K562 (cell line): ENCODE measurements around the gene ACP1. TPM values are rescaled to one million over a fixed set of nuclear protein-coding genes. Genes with fewer than 3 reads are reported as not detected.
A peak's percentile ranks its signal among the peaks of the same experiment; 100 is the strongest.

Experiments used
- ATAC-seq: fragments of 200-7000 bp; cut with Tn5 transposase; 3 replicates; pipeline ENCODE4 v1.9.1; 2020; ENCODE audit warnings: moderate library complexity
- Bru-seq: library from RNA; stranded (reverse); fragments of 400-500 nt; gene quantifications from one replicate; lab custom pipeline; 2021; lab: Mats Ljungman, UMichigan
- BruChase-seq, 2 experiments: library from RNA; stranded (reverse); fragments of 400-500 nt; gene quantifications; one replicate each; lab custom pipeline; 2021; lab: Mats Ljungman, UMichigan
- BruUV-seq: library from RNA; stranded (reverse); fragments of 400-500 nt; replicated peaks from 2 replicates; lab custom pipeline; 2021; lab: Mats Ljungman, UMichigan
- CTCF ChIA-PET: fragments of 300-600 bp; formaldehyde crosslinking; extraction: SDS; loops from one replicate; lab custom pipeline; 2021; ENCODE audit warnings: low intra/inter-chr PET ratio; lab: Yijun Ruan, JAX
- POLR2A ChIA-PET: fragments of 300-600, 350-650 bp; sonication (Branson Sonifier 250); formaldehyde crosslinking; extraction: SDS; loops from one replicate; lab custom pipeline; 2021; ENCODE audit warnings: antibody characterized with exemption, inconsistent platforms; lab: Yijun Ruan, JAX
- DNase-seq, 4 experiments: peaks; one replicate each; pipeline versions ENCODE4 v3.0.0 to v3.0.0-alpha.2; 2011 to 2018; ENCODE audit warnings: low spot score in 3 of 4, mixed read lengths in 3 of 4; ENCODE audit errors: extremely low read depth in 1 of 4
- FAIRE-seq: peaks from 2 replicates; lab custom pipeline; 2011; peaks lifted over from hg19 to GRCh38; lab: Jason Lieb, UNC
- H2AFZ ChIP-seq: 2 replicates; pipeline ENCODE4 v1.6.0; 2011; ENCODE audit warnings: low read depth, low read length, control low read depth, inconsistent platforms
- H3K27ac ChIP-seq: fragments of 200-600 bp; 3 replicates; pipeline ENCODE4 v1.8.0; 2011; ENCODE audit warnings: low read depth, mild to moderate bottlenecking, control low read depth, inconsistent platforms, low read length, moderate library complexity, mixed read lengths; ENCODE audit errors: extremely low read depth
- H3K27me3 ChIP-seq, 2 experiments: fragments of 300-600 bp in 1 of 2; 2 replicates in 1 of 2; 3 replicates in 1 of 2; pipeline versions ENCODE4 v1.6.0 to v1.8.0; 2011; ENCODE audit warnings: inconsistent platforms in 2 of 2, low read length in 2 of 2, mild to moderate bottlenecking in 1 of 2, mixed read lengths in 1 of 2, moderate library complexity in 1 of 2; ENCODE audit not compliant: control insufficient read depth in 2 of 2, insufficient read depth in 2 of 2
- H3K36me3 ChIP-seq: fragments of 300-600 bp; 3 replicates; pipeline ENCODE4 v1.8.0; 2011; ENCODE audit warnings: mild to moderate bottlenecking, low read length, inconsistent platforms; ENCODE audit not compliant: control insufficient read depth, insufficient read depth
- H3K4me1 ChIP-seq, 2 experiments: fragments of 200-600 bp in 1 of 2; replicated peaks in 1 of 2; 2 replicates in 1 of 2; 3 replicates in 1 of 2; pipeline versions ENCODE4 v1.5.1 to v1.8.0; 2011; ENCODE audit warnings: inconsistent platforms in 2 of 2, low read length in 2 of 2, mild to moderate bottlenecking in 1 of 2, mixed read lengths in 1 of 2, moderate library complexity in 1 of 2; ENCODE audit not compliant: control insufficient read depth in 2 of 2, insufficient read depth in 2 of 2
- H3K4me2 ChIP-seq: 2 replicates; pipeline ENCODE4 v1.6.1; 2011; ENCODE audit warnings: low read length, control low read depth, inconsistent platforms, mixed read lengths; ENCODE audit not compliant: insufficient read depth
- H3K4me3 ChIP-seq: fragments of 200-600 bp; sonication (generic), shearing (Covaris generic); 2 replicates; pipeline ENCODE4 v1.5.1; 2016; ENCODE audit warnings: control low read depth, inconsistent platforms
- H3K79me2 ChIP-seq: fragments of 200-600 bp; 3 replicates; pipeline ENCODE4 v1.8.0; 2011; ENCODE audit warnings: low read length, inconsistent platforms; ENCODE audit not compliant: control insufficient read depth, insufficient read depth
- H3K9ac ChIP-seq, 2 experiments: 2 replicates each; pipeline versions ENCODE4 v1.6.0 to v1.6.1; 2011; ENCODE audit warnings: low read depth in 2 of 2, low read length in 2 of 2, control low read depth in 1 of 2, inconsistent platforms in 1 of 2, mild to moderate bottlenecking in 1 of 2, mixed read lengths in 1 of 2; ENCODE audit not compliant: insufficient read depth in 1 of 2
- H3K9me1 ChIP-seq: one replicate; pipeline ENCODE4 v1.6.0; 2011; ENCODE audit warnings: inconsistent platforms, mild to moderate bottlenecking, low read length, moderate library complexity; ENCODE audit not compliant: control insufficient read depth, insufficient read depth
- H3K9me3 ChIP-seq: replicated peaks from 2 replicates; pipeline ENCODE4 v1.5.1; 2011; ENCODE audit warnings: low read depth, low read length, inconsistent platforms; ENCODE audit not compliant: control insufficient read depth, insufficient read depth
- H4K20me1 ChIP-seq: replicated peaks from 2 replicates; pipeline ENCODE4 v1.6.1; 2011; ENCODE audit warnings: low read length, inconsistent platforms, mixed read lengths; ENCODE audit not compliant: control insufficient read depth, insufficient read depth
- DMBX1 ChIP-seq: fragments of 250-450 bp; sonication (Bioruptor Pico); IDR thresholded peaks from 2 replicates; pipeline ENCODE4 v1.8.0; 2022; ENCODE audit warnings: inconsistent platforms, mild to moderate bottlenecking, moderate library complexity, borderline replicate concordance
- EP300 ChIP-seq: IDR thresholded peaks from 2 replicates; pipeline ENCODE4 v1.6.1; 2012; ENCODE audit warnings: low read length, improper control_type of control experiment
- FOXP1 ChIP-seq: sonication (generic); formaldehyde crosslinking; IDR thresholded peaks from 2 replicates; pipeline ENCODE4 v1.8.0; 2022; ENCODE audit warnings: mild to moderate bottlenecking, missing genetic modification reagents
- HSF4 ChIP-seq: fragments of 250-450 bp; sonication (Bioruptor Pico); IDR thresholded peaks from 2 replicates; pipeline ENCODE4 v2.1.2; 2022; ENCODE audit warnings: mild to moderate bottlenecking, moderate library complexity, borderline replicate concordance
- KDM2B ChIP-seq: fragments of 250-450 bp; sonication (Bioruptor Pico); IDR thresholded peaks from 2 replicates; pipeline ENCODE4 v1.8.0; 2021; ENCODE audit warnings: mild to moderate bottlenecking, moderate library complexity
- KDM5B ChIP-seq: fragments of 200-600 bp; sonication (generic); IDR thresholded peaks from 2 replicates; pipeline ENCODE4 v1.6.1; 2012; ENCODE audit warnings: low read depth, mild to moderate bottlenecking, moderate library complexity, low read length, control low read depth, inconsistent platforms; ENCODE audit not compliant: insufficient replicate concordance
- LCOR ChIP-seq: sonication (generic); formaldehyde crosslinking; IDR thresholded peaks from 2 replicates; pipeline ENCODE4 v1.8.0; 2022; ENCODE audit warnings: mild to moderate bottlenecking, missing genetic modification reagents
- MAFK ChIP-seq: IDR thresholded peaks from 2 replicates; pipeline ENCODE4 v1.6.1; 2011; ENCODE audit warnings: low read length, improper control_type of control experiment
- NR2C1 ChIP-seq, 2 experiments: fragments of 450-650 bp; IDR thresholded peaks; 2 replicates each; pipeline ENCODE4 v1.6.1; 2017; ENCODE audit warnings: mild to moderate bottlenecking in 2 of 2, antibody characterized with exemption in 1 of 2, inconsistent platforms in 1 of 2, missing compliant biosample characterization in 1 of 2, missing genetic modification characterization in 1 of 2
- SMARCA5 ChIP-seq: fragments of 450-650 bp; IDR thresholded peaks from 2 replicates; pipeline ENCODE4 v1.6.1; 2016
- ZFP30 ChIP-seq: fragments of 250-450 bp; sonication (Bioruptor Pico); IDR thresholded peaks from 2 replicates; pipeline ENCODE4 v1.8.0; 2022; ENCODE audit warnings: moderate library complexity, mild to moderate bottlenecking, inconsistent platforms, borderline replicate concordance
- ZKSCAN3 ChIP-seq: fragments of 250-450 bp; sonication (Bioruptor Pico); IDR thresholded peaks from 2 replicates; pipeline ENCODE4 v1.4.0; 2020
- ZNF79 ChIP-seq: fragments of 250-450 bp; sonication (Bioruptor Pico); IDR thresholded peaks from 2 replicates; pipeline ENCODE4 v1.4.0; 2020; ENCODE audit warnings: low read depth, mild to moderate bottlenecking, moderate library complexity
- WGBS: fragments of 100-300 bp; shearing (Covaris generic); methylation state at CpG from one replicate; pipeline ENCODE4 v1.1.6; 2016; ENCODE audit warnings: low coverage, mixed read lengths; ENCODE audit not compliant: insufficient coverage; ENCODE audit errors: missing lambda C conversion rate; 5-methylcytosine and 5-hydroxymethylcytosine counted together
- in situ Hi-C: fragments of 300-500 bp; cut with MboI; formaldehyde crosslinking; loops from 4 replicates; pipeline ENCODE4 v1.15.0; 2018; ENCODE audit warnings: inconsistent platforms, mixed read lengths
- intact Hi-C: fragments of 100-400 bp; cut with micrococcal nuclease; formaldehyde crosslinking; loops from 2 replicates; pipeline ENCODE4 v1.14.2; 2022
- long read RNA-seq, 3 experiments: library from polyadenylated mRNA in 2 of 3; library from RNA in 1 of 3; unstranded in 2 of 3; stranded (forward) in 1 of 3; transcript quantifications; one replicate each; pipeline ENCODE4 v2.0.0, GENCODE V29; 2019 to 2022
- polyA minus RNA-seq, 3 experiments: library from RNA; depleted of rRNA, polyadenylated mRNA; stranded (reverse); fragments of >200 nt; gene quantifications; 2 replicates each; pipeline ENCODE4 v1.2.3, GENCODE V29; 2011
- polyA plus RNA-seq, 8 experiments: library from polyadenylated mRNA; depleted of rRNA in 4 of 8; stranded (reverse) in 5 of 8; unstranded in 3 of 8; fragments of >200 nt; fragmentation: Nextera tagmentation in 2 of 8; fragmentation: Illumina TruSeq in 1 of 8; extraction: Ambion mirVana in 2 of 8; extraction: Trizol in 1 of 8; gene quantifications; 2 replicates each; pipeline versions ENCODE4 v1.2.1 to v1.2.3, GENCODE V29; 2011 to 2014; ENCODE audit warnings: inconsistent platforms in 1 of 8, missing spikeins in 1 of 8
- total RNA-seq, 7 experiments: library from RNA; depleted of rRNA in 6 of 7; stranded (reverse); fragments of >200 nt in 6 of 7; fragmentation: Illumina TruSeq in 2 of 7; extraction: Trizol in 2 of 7; gene quantifications; 2 replicates each; pipeline versions ENCODE4 v1.2.1 to v1.2.3, GENCODE V29; 2011 to 2021; ENCODE audit warnings: low replicate concordance in 1 of 7
- TF ChIP-seq, protein P1 (sequence below): fragments of 450-650 bp; formaldehyde crosslinking; IDR thresholded peaks from 2 replicates; pipeline ENCODE4 v1.4.0; 2022; ENCODE audit warnings: missing genetic modification characterization

ACP1 gene
- 59.4 and 126 TPM in 2 replicates for total RNA-seq (2011; cell fraction: chromatin; rRNA removed; ENCODE audit: low replicate concordance)
- 43.5 and 61.5 TPM in 2 replicates for total RNA-seq (2011; cell fraction: nucleolus; rRNA removed)
- total RNA-seq (2011; cell fraction: nucleoplasm; rRNA removed), result 88.2 and 151 TPM in 2 replicates
- 148 and 153 TPM in 2 replicates for total RNA-seq (2014; rRNA removed)
- total RNA-seq (2014; rRNA removed; fragmentation: Illumina TruSeq; extraction: Trizol), result 161 and 172 TPM in 2 replicates
- 136 and 148 TPM in 2 replicates for total RNA-seq (2015; rRNA removed; fragmentation: Illumina TruSeq; extraction: Trizol)
- total RNA-seq (2021), result 135 and 139 TPM in 2 replicates
- polyA plus RNA-seq (2011; rRNA removed), result 184 and 199 TPM in 2 replicates
- polyA plus RNA-seq (2011; cell fraction: cytosol; rRNA removed), result 68.2 and 129 TPM in 2 replicates
- polyA plus RNA-seq (2011; cell fraction: nucleus; rRNA removed), result 136 and 174 TPM in 2 replicates
- polyA plus RNA-seq (2012), result 140 and 147 TPM in 2 replicates
- polyA plus RNA-seq (2014; fragmentation: Illumina TruSeq; extraction: Trizol), result 187 and 189 TPM in 2 replicates
- 100 to 1,000 TPM; 450 to 493 TPM for polyA plus RNA-seq (2014; fragmentation: Nextera tagmentation; extraction: Ambion mirVana)
- 195 and 220 TPM in 2 replicates for polyA plus RNA-seq (2014; rRNA removed)
- polyA minus RNA-seq (2011; rRNA and poly(A)+ RNA removed), result 138 and 151 TPM in 2 replicates
- polyA minus RNA-seq (2011; cell fraction: cytosol; rRNA and poly(A)+ RNA removed), result 77.9 and 112 TPM in 2 replicates
- polyA minus RNA-seq (2011; cell fraction: nucleus; rRNA and poly(A)+ RNA removed), result 89.1 and 145 TPM in 2 replicates
- Bru-seq, nascent RNA, result percentile 97 among the genes with signal in this experiment
- BruChase-seq, experiment 1, labeled RNA remaining after a 2-hour chase, result percentile 97 among the genes with signal in this experiment
- percentile 96 among the genes with signal in this experiment for BruChase-seq, experiment 2, labeled RNA remaining after a 6-hour chase
- long read RNA-seq, experiment 1, transcript ACP1-206 (5 exons, 689 nt), result minor isoform, 8 of 548 reads
- long read RNA-seq, experiment 1, transcript ACP1-209 (7 exons, 577 nt), result minor isoform, 21 of 548 reads
- long read RNA-seq, experiment 1, transcript ACP1-201 (6 exons, 1,549 nt), result major isoform, 390 of 548 reads
- long read RNA-seq, experiment 1, transcript ACP1-202 (6 exons, 1,552 nt), result minor isoform, 76 of 548 reads
- long read RNA-seq, experiment 1, partial matches to known transcripts, result 13 of 548 reads
- long read RNA-seq, experiment 1, other reads (novel, unspliced or antisense), result 32 of 548 reads
- long read RNA-seq, experiment 2, transcript ACP1-201 (6 exons, 1,549 nt), result major isoform, 107 of 156 reads
- long read RNA-seq, experiment 2, transcript ACP1-202 (6 exons, 1,552 nt), result minor isoform, 13 of 156 reads
- long read RNA-seq, experiment 2, partial matches to known transcripts, result 26 of 156 reads
- long read RNA-seq, experiment 2, other reads (novel, unspliced or antisense), result 3 of 156 reads
- long read RNA-seq, experiment 3, transcript ACP1-201 (6 exons, 1,549 nt), result major isoform, 206 of 257 reads
- long read RNA-seq, experiment 3, transcript ACP1-202 (6 exons, 1,552 nt), result minor isoform, 24 of 257 reads
- long read RNA-seq, experiment 3, partial matches to known transcripts, result 4 of 257 reads
- long read RNA-seq, experiment 3, other reads (novel, unspliced or antisense), result 14 of 257 reads

- no peaks in the 10 kb centered on the region; a peak in 1 of 5 replicates for H3K27me3 ChIP-seq
- peaks cover 31% of the 10 kb centered on the region; the same call in 2 of the 3 replicates for H3K36me3 ChIP-seq
- TSS peak; percentile 49 for BruUV-seq
- in situ Hi-C loops, result no loop called here
- ChIA-PET POLR2A (no interaction called here), CTCF (no interaction called here)
- H3K4me3 ChIP-seq, result peak within 1 kb of the TSS; percentile 83
- H2AFZ ChIP-seq, result peak within 1 kb of the TSS; percentile 96
- H3K4me2 ChIP-seq, result peak within 1 kb of the TSS; percentile 96
- WGBS, result 2% methylated on average over 42 of the region's 73 CpGs
- H3K9me3 ChIP-seq, result no peaks in the 10 kb centered on the region
- peak; percentile 90 for FAIRE-seq
- H3K9ac ChIP-seq, result peak within 1 kb of the TSS; percentile 86 to 95
- H3K79me2 ChIP-seq, result peaks cover 53% of the 10 kb centered on the region
- ATAC-seq, result peak; percentile 94
- peaks cover 28% of the 10 kb centered on the region for H4K20me1 ChIP-seq
- H3K27ac ChIP-seq, result peak within 1 kb of the TSS; percentile 93
- intact Hi-C loops, result no loop called here
- peaks cover 8% of the 10 kb centered on the region for H3K9me1 ChIP-seq
- DNase-seq, result peak; percentile 96 to 97 (median 96)
- H3K4me1 ChIP-seq, result peaks cover 13 to 27% of the 10 kb centered on the region in 2 experiments; a peak in 4 of 5 replicates
- TF ChIP-seq KDM5B (peak; percentile 90), LCOR (CRISPR knock-in tag) (no peak), ZFP30 (CRISPR knock-in tag) (no peak), ZNF79 (CRISPR knock-in tag) (no peak), FOXP1 (CRISPR knock-in tag) (no peak), EP300 (no peak), DMBX1 (no peak), KDM2B (CRISPR knock-in tag) (no peak), SMARCA5 (no peak), ZKSCAN3 (CRISPR knock-in tag) (no peak), NR2C1 (IDR thresholded peaks at IDR 0.05) (no peak), NR2C1 (tag; IDR thresholded peaks at IDR 0.05) (no peak), HSF4 (no peak), MAFK (no peak)
- TF ChIP-seq, protein P1, sequence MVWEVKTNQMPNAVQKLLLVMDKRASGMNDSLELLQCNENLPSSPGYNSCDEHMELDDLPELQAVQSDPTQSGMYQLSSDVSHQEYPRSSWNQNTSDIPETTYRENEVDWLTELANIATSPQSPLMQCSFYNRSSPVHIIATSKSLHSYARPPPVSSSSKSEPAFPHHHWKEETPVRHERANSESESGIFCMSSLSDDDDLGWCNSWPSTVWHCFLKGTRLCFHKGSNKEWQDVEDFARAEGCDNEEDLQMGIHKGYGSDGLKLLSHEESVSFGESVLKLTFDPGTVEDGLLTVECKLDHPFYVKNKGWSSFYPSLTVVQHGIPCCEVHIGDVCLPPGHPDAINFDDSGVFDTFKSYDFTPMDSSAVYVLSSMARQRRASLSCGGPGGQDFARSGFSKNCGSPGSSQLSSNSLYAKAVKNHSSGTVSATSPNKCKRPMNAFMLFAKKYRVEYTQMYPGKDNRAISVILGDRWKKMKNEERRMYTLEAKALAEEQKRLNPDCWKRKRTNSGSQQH (CRISPR knock-in tag), result no peak
Observed at GRCh38 chr2:264493-265468, at the start of gene ACP1. ACP1 (plus strand) TSS chr2:264947; CDS start chr2:264965, 18 bp downstream.
